ENCODE data around the gene FAM234A.

The FAM234A gene

GRCh38 chr16:187330-187729 lies 47.3 kb upstream of the FAM234A start:
- TF ChIP-seq EZH2phosphoT487 (conservative IDR thresholded peaks at IDR 0.05; ENCODE audit: low read length) (no peak), CTCF (IDR thresholded peaks at IDR 0.05; ENCODE audit: insufficient read depth, low read length, poor library complexity, severe bottlenecking) (no peak)
- Histone ChIP-seq H3K79me2 (ENCODE audit: insufficient read depth, low read length) (no peaks in the 10 kb centered on the region), H3F3A (ENCODE audit: insufficient read depth) (0 out of 2 replicates have a peak, but pooled peaks cover 5% of the 10 kb centered on the region), H3K36me3 (ENCODE audit: low read length) (no peaks in the 10 kb centered on the region), H3K9me2 (replicated peaks; ENCODE audit: insufficient read depth, low read length) (no peaks in the 10 kb centered on the region), H3K4me3 (ENCODE audit: insufficient read depth, low read length, poor library complexity, severe bottlenecking) (no peak overlapping the region), H3K4me2 (ENCODE audit: low read depth, low read length, poor library complexity, severe bottlenecking) (no peak overlapping the region), H2AFZ (ENCODE audit: low read depth, low read length, severe bottlenecking) (no peak overlapping the region), H3K9me3 (ENCODE audit: insufficient read depth, low read length) (no peaks in the 10 kb centered on the region), H3K27ac (ENCODE audit: low read depth, low read length) (no peak overlapping the region), H4K20me1 (ENCODE audit: low read depth, low read length) (no peaks in the 10 kb centered on the region), H3K9ac (ENCODE audit: low read length) (no peak overlapping the region), H3K27me3 (ENCODE audit: low read length) (no peaks in the 10 kb centered on the region)

DNA sequence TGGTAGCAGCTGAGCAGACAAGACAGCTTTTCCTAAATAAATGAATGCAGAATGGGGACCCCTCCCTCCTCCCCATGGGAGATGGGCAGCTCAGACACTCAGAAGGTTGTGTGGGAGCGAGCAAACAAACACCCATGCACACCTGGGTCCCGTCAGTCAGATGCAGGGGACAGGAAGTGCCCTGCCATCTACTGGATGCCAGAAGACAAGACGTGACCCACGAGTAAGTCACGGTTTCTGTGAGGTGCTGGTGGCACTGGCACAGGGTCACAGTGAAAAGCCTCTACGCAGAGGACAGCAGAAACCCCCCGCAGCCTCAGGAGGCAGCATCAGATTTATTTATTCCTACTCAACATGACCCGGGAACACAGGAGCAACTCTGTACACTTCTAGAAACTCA lies 45.9 kb upstream of the FAM234A start:
- H3K27me3 ChIP-seq (ENCODE audit: low read length): no peaks in the 10 kb centered on the region
- TF ChIP-seq EZH2phosphoT487 (conservative IDR thresholded peaks at IDR 0.05; ENCODE audit: low read length) (no peak), CTCF (IDR thresholded peaks at IDR 0.05; ENCODE audit: insufficient read depth, low read length, poor library complexity, severe bottlenecking) (peak; percentile 35)
- H3K36me3 ChIP-seq (ENCODE audit: low read length): no peaks in the 10 kb centered on the region
- no peak overlapping the region for H3K9ac ChIP-seq (ENCODE audit: low read length)
- H3K79me2 ChIP-seq (ENCODE audit: insufficient read depth, low read length): no peaks in the 10 kb centered on the region
- no peaks in the 10 kb centered on the region for H4K20me1 ChIP-seq (ENCODE audit: low read depth, low read length)
- H3K9me2 ChIP-seq (replicated peaks; ENCODE audit: insufficient read depth, low read length): no peaks in the 10 kb centered on the region
- H3K27ac ChIP-seq (ENCODE audit: low read depth, low read length): no peak overlapping the region
- no peak overlapping the region for H3K4me3 ChIP-seq (ENCODE audit: insufficient read depth, low read length, poor library complexity, severe bottlenecking)
- no peaks in the 10 kb centered on the region for H3F3A ChIP-seq (ENCODE audit: insufficient read depth)
- no peaks in the 10 kb centered on the region for H3K9me3 ChIP-seq (ENCODE audit: insufficient read depth, low read length)
- no peak overlapping the region for H2AFZ ChIP-seq (ENCODE audit: low read depth, low read length, severe bottlenecking)
- H3K4me2 ChIP-seq (ENCODE audit: low read depth, low read length, poor library complexity, severe bottlenecking): no peak overlapping the region

- Histone ChIP-seq H3F3A (ENCODE audit: insufficient read depth) (no peaks in the 10 kb centered on the region), H4K20me1 (ENCODE audit: low read depth, low read length) (no peaks in the 10 kb centered on the region), H3K9me2 (replicated peaks; ENCODE audit: insufficient read depth, low read length) (no peaks in the 10 kb centered on the region), H3K27ac (ENCODE audit: low read depth, low read length) (no peak overlapping the region), H3K9ac (ENCODE audit: low read length) (no peak overlapping the region), H2AFZ (ENCODE audit: low read depth, low read length, severe bottlenecking) (no peak overlapping the region), H3K79me2 (ENCODE audit: insufficient read depth, low read length) (no peaks in the 10 kb centered on the region), H3K4me2 (ENCODE audit: low read depth, low read length, poor library complexity, severe bottlenecking) (no peak overlapping the region), H3K9me3 (ENCODE audit: insufficient read depth, low read length) (no peaks in the 10 kb centered on the region), H3K27me3 (ENCODE audit: low read length) (no peaks in the 10 kb centered on the region), H3K36me3 (ENCODE audit: low read length) (no peaks in the 10 kb centered on the region), H3K4me3 (ENCODE audit: insufficient read depth, low read length, poor library complexity, severe bottlenecking) (no peak overlapping the region)
- TF ChIP-seq CTCF (IDR thresholded peaks at IDR 0.05; ENCODE audit: insufficient read depth, low read length, poor library complexity, severe bottlenecking) (no peak), EZH2phosphoT487 (conservative IDR thresholded peaks at IDR 0.05; ENCODE audit: low read length) (no peak)
Measured at GRCh38 chr16:189604-190186, 44.9 kb upstream of the FAM234A start.
